ENCODE results near the gene OS9. TPM values are rescaled to one million over a fixed set of nuclear protein-coding genes. Genes with fewer than 3 reads are reported as not detected.

The OS9 gene
- total RNA-seq, 1 donor from 2014 or later: 284 TPM

- Mint-ChIP-seq H3K27me3 (ENCODE audit: low read depth) (no peaks in the 10 kb centered on the region), H3K27ac (ENCODE audit: unreplicated experiment) (peak within 1 kb of the TSS; percentile 72), H3K4me3 (ENCODE audit: unreplicated experiment) (peak within 1 kb of the TSS; percentile 88), H3K9me3 (ENCODE audit: low read depth) (no peaks in the 10 kb centered on the region), H3K4me1 (ENCODE audit: low read depth) (peaks cover 44% of the 10 kb centered on the region), H3K36me3 (ENCODE audit: low read depth) (peaks cover 16% of the 10 kb centered on the region)
- DNase-seq (ENCODE audit: low spot score): no peak
- TF ChIP-seq CTCF (IDR thresholded peaks at IDR 0.05): no peak
Measured at GRCh38 chr12:57754411-57755193, 60.7 kb downstream of the OS9 start, which contains the start of gene MARCHF9. Gene MARCHF9, plus strand, starts transcription at chr12:57755103. Its CDS starts 426 bp downstream, at chr12:57755529.

GRCh38 chr12:57755194-57755453 lies 61.2 kb downstream of the OS9 start:
- Mint-ChIP-seq H3K4me3 (ENCODE audit: unreplicated experiment) (peak overlapping the region; percentile 38), H3K36me3 (ENCODE audit: low read depth) (peaks cover 15% of the 10 kb centered on the region), H3K27ac (ENCODE audit: unreplicated experiment) (no peak overlapping the region), H3K9me3 (ENCODE audit: low read depth) (no peaks in the 10 kb centered on the region), H3K4me1 (ENCODE audit: low read depth) (peaks cover 43% of the 10 kb centered on the region), H3K27me3 (ENCODE audit: low read depth) (no peaks in the 10 kb centered on the region)
- TF ChIP-seq CTCF (IDR thresholded peaks at IDR 0.05): no peak
- no peak for DNase-seq (ENCODE audit: low spot score)

GRCh38 chr12:57755454-57756372 lies 61.8 kb downstream of the OS9 start:
- no peak for DNase-seq (ENCODE audit: low spot score)
- Mint-ChIP-seq H3K9me3 (ENCODE audit: low read depth) (no peaks in the 10 kb centered on the region), H3K27ac (ENCODE audit: unreplicated experiment) (no peak overlapping the region), H3K4me1 (ENCODE audit: low read depth) (peaks cover 37% of the 10 kb centered on the region), H3K36me3 (ENCODE audit: low read depth) (peaks cover 14% of the 10 kb centered on the region), H3K27me3 (ENCODE audit: low read depth) (no peaks in the 10 kb centered on the region), H3K4me3 (ENCODE audit: unreplicated experiment) (peak overlapping the region; percentile 70)
- no peak for TF ChIP-seq CTCF (IDR thresholded peaks at IDR 0.05)

GRCh38 chr12:57756406-57757341 lies 62.7 kb downstream of the OS9 start:
- peaks cover 27% of the 10 kb centered on the region for H3K4me1 Mint-ChIP-seq (ENCODE audit: low read depth)
- H3K36me3 Mint-ChIP-seq (ENCODE audit: low read depth): peaks cover 12% of the 10 kb centered on the region
- H3K27me3 Mint-ChIP-seq (ENCODE audit: low read depth): no peaks in the 10 kb centered on the region
- H3K4me3 Mint-ChIP-seq (ENCODE audit: unreplicated experiment): peak overlapping the region; percentile 70
- TF ChIP-seq CTCF (IDR thresholded peaks at IDR 0.05): peak; percentile 80
- no peak overlapping the region for H3K27ac Mint-ChIP-seq (ENCODE audit: unreplicated experiment)
- no peak for DNase-seq (ENCODE audit: low spot score)
- no peaks in the 10 kb centered on the region for H3K9me3 Mint-ChIP-seq (ENCODE audit: low read depth)
